MM.1S (cell line): ENCODE data around the gene MAP4.

ENCODE experiments used
- DNase-seq: peaks from one replicate; pipeline ENCODE4 v3.0.0-alpha.2; 2015
- H2AFZ ChIP-seq: fragments of 300-600 bp; sonication (generic); 2 replicates; pipeline ENCODE4 v1.6.0; 2016; ENCODE audit warnings: antibody characterized with exemption, low read length
- H3F3A ChIP-seq: fragments of 300-600 bp; sonication (generic); 2 replicates; pipeline ENCODE4 v1.6.1; 2016; ENCODE audit warnings: mild to moderate bottlenecking, antibody characterized with exemption, low read length, moderate library complexity, mixed read lengths; ENCODE audit not compliant: insufficient read depth
- H3K27ac ChIP-seq: fragments of 300-600 bp; sonication (generic); 2 replicates; pipeline ENCODE4 v1.5.1; 2016; ENCODE audit warnings: mild to moderate bottlenecking, low read length
- H3K27me3 ChIP-seq: fragments of 300-600 bp; sonication (generic); replicated peaks from 2 replicates; pipeline ENCODE4 v1.6.0; 2016; ENCODE audit warnings: low read length; ENCODE audit not compliant: insufficient read depth
- H3K36me3 ChIP-seq: fragments of 300-600 bp; sonication (generic); replicated peaks from 2 replicates; pipeline ENCODE4 v1.6.1; 2016; ENCODE audit warnings: mild to moderate bottlenecking, low read length, mixed read lengths; ENCODE audit not compliant: insufficient read depth
- H3K4me1 ChIP-seq: fragments of 300-600 bp; sonication (generic); 2 replicates; pipeline ENCODE4 v1.6.1; 2016; ENCODE audit warnings: low read length, mixed read lengths
- H3K4me2 ChIP-seq: fragments of 300-600 bp; sonication (generic); 2 replicates; pipeline ENCODE4 v1.6.0; 2016; ENCODE audit warnings: low read depth, low read length
- H3K4me3 ChIP-seq: fragments of 300-600 bp; sonication (generic); 2 replicates; pipeline ENCODE4 v1.5.1; 2016; ENCODE audit warnings: low read length, mixed read lengths
- H3K79me2 ChIP-seq: fragments of 300-600 bp; sonication (generic); 2 replicates; pipeline ENCODE4 v1.6.1; 2016; ENCODE audit warnings: mixed run types, low read length, mixed read lengths
- H3K9ac ChIP-seq: fragments of 300-600 bp; sonication (generic); 2 replicates; pipeline ENCODE4 v1.6.1; 2016; ENCODE audit warnings: low read length, mixed read lengths
- H3K9me2 ChIP-seq: fragments of 300-600 bp; sonication (generic); replicated peaks from 2 replicates; pipeline ENCODE4 v1.6.1; 2016; ENCODE audit warnings: mild to moderate bottlenecking, low read length, mixed read lengths; ENCODE audit not compliant: insufficient read depth
- H3K9me3 ChIP-seq: fragments of 300-600 bp; sonication (generic); replicated peaks from 2 replicates; pipeline ENCODE4 v1.6.1; 2016; ENCODE audit warnings: mild to moderate bottlenecking, low read length, mixed read lengths; ENCODE audit not compliant: insufficient read depth
- H4K20me1 ChIP-seq: fragments of 300-600 bp; sonication (generic); 2 replicates; pipeline ENCODE4 v1.6.1; 2016; ENCODE audit warnings: mild to moderate bottlenecking, low read length, moderate library complexity, mixed read lengths; ENCODE audit not compliant: insufficient read depth
- CTCF ChIP-seq: fragments of 300-600 bp; sonication (generic); IDR thresholded peaks from 2 replicates; pipeline ENCODE4 v1.5.1; 2016; ENCODE audit warnings: antibody characterized with exemption, low read length, mixed read lengths
- EZH2 ChIP-seq: fragments of 300-600 bp; sonication (generic); optimal IDR thresholded peaks from 2 replicates; pipeline ENCODE3; 2017; ENCODE audit warnings: low read depth, mild to moderate bottlenecking, antibody characterized with exemption, low read length, mixed read lengths
- EZH2phosphoT487 ChIP-seq: fragments of 300-600 bp; sonication (generic); IDR thresholded peaks from 2 replicates; pipeline ENCODE4 v1.6.1; 2018; ENCODE audit warnings: antibody characterized with exemption, low read length

Gene MAP4

GRCh38 chr3:47848599-47849117 lies 167.6 kb downstream of the MAP4 start:
- Histone ChIP-seq H3K79me2 (no peaks in the 10 kb centered on the region), H3K27ac (no peak overlapping the region), H3K9me3 (no peaks in the 10 kb centered on the region), H3K9ac (no peak overlapping the region), H3F3A (no peaks in the 10 kb centered on the region; the same call in 1 of the 2 replicates), H3K27me3 (no peaks in the 10 kb centered on the region), H3K4me1 (no peaks in the 10 kb centered on the region), H3K36me3 (peaks cover 18% of the 10 kb centered on the region), H3K9me2 (no peaks in the 10 kb centered on the region), H2AFZ (no peak overlapping the region), H3K4me3 (no peak overlapping the region), H4K20me1 (no peaks in the 10 kb centered on the region), H3K4me2 (no peak overlapping the region)
- no peak for DNase-seq
- TF ChIP-seq CTCF (no peak), EZH2phosphoT487 (no peak), EZH2 (no peak)

GRCh38 chr3:47847801-47848518 lies 168.3 kb downstream of the MAP4 start:
- Histone ChIP-seq H3K4me1 (no peaks in the 10 kb centered on the region), H3K9ac (no peak overlapping the region), H3K27me3 (no peaks in the 10 kb centered on the region), H3K9me2 (no peaks in the 10 kb centered on the region), H3K4me3 (no peak overlapping the region), H3K4me2 (no peak overlapping the region), H3K79me2 (no peaks in the 10 kb centered on the region), H3F3A (no peaks in the 10 kb centered on the region; the same call in 1 of the 2 replicates), H2AFZ (no peak overlapping the region), H3K27ac (no peak overlapping the region), H3K36me3 (peaks cover 19% of the 10 kb centered on the region), H4K20me1 (no peaks in the 10 kb centered on the region), H3K9me3 (no peaks in the 10 kb centered on the region)
- DNase-seq: no peak
- TF ChIP-seq EZH2phosphoT487: no peak

- TF ChIP-seq EZH2 (no peak), CTCF (no peak), EZH2phosphoT487 (no peak)
- no peak overlapping the region for H3K4me3 ChIP-seq
- no peak overlapping the region for H3K9ac ChIP-seq
- no peaks in the 10 kb centered on the region for H3K4me1 ChIP-seq
- no peak overlapping the region for H3K27ac ChIP-seq
- no peak overlapping the region for H2AFZ ChIP-seq
- H3K27me3 ChIP-seq: no peaks in the 10 kb centered on the region
- H3K36me3 ChIP-seq: peaks cover 24% of the 10 kb centered on the region
- H3K9me3 ChIP-seq: no peaks in the 10 kb centered on the region
- no peak overlapping the region for H3K4me2 ChIP-seq
- no peak for DNase-seq
- H4K20me1 ChIP-seq: no peaks in the 10 kb centered on the region
- H3F3A ChIP-seq: no peaks in the 10 kb centered on the region; the same call in 1 of the 2 replicates
- H3K79me2 ChIP-seq: no peaks in the 10 kb centered on the region
- no peaks in the 10 kb centered on the region for H3K9me2 ChIP-seq
Measured at GRCh38 chr3:47847260-47847659, 169.0 kb downstream of the MAP4 start.

- no peaks in the 10 kb centered on the region for H3K4me1 ChIP-seq
- no peak overlapping the region for H2AFZ ChIP-seq
- no peaks in the 10 kb centered on the region for H4K20me1 ChIP-seq
- no peak for DNase-seq
- H3K9ac ChIP-seq: no peak overlapping the region
- no peak overlapping the region for H3K4me3 ChIP-seq
- no peaks in the 10 kb centered on the region for H3K9me3 ChIP-seq
- H3K27ac ChIP-seq: no peak overlapping the region
- H3K27me3 ChIP-seq: no peaks in the 10 kb centered on the region
- H3K9me2 ChIP-seq: no peaks in the 10 kb centered on the region
- TF ChIP-seq CTCF (no peak), EZH2 (no peak), EZH2phosphoT487 (no peak)
- H3K4me2 ChIP-seq: no peak overlapping the region
- no peaks in the 10 kb centered on the region for H3K79me2 ChIP-seq
- no peaks in the 10 kb centered on the region; the same call in 1 of the 2 replicates for H3F3A ChIP-seq
- H3K36me3 ChIP-seq: peaks cover 24% of the 10 kb centered on the region
Measured at GRCh38 chr3:47846880-47847248, 169.4 kb downstream of the MAP4 start.
